KG1 (cell line): ENCODE results near the gene SCN5A.
A peak's percentile ranks its signal among the peaks of the same experiment; 100 is the strongest.

ENCODE experiments used
- DNase-seq: peaks from one replicate; lab custom pipeline; 2025; lab: John Stamatoyannopoulos, UW

Gene SCN5A

GRCh38 chr3:38541806-38542205, 107.7 kb downstream of the SCN5A start:
- no peak for DNase-seq

- DNase-seq, result no peak
Observed at GRCh38 chr3:38538773-38539353, 110.6 kb downstream of the SCN5A start.

- DNase-seq, result no peak
Observed at GRCh38 chr3:38536671-38537070, 112.8 kb downstream of the SCN5A start.

GRCh38 chr3:38534604-38535003, 114.9 kb downstream of the SCN5A start:
- no peak for DNase-seq

- no peak for DNase-seq
Observed at GRCh38 chr3:38534180-38534579, 115.3 kb downstream of the SCN5A start.

- DNase-seq, result no peak
Observed at GRCh38 chr3:38533285-38533976, 116.1 kb downstream of the SCN5A start.

DNA sequence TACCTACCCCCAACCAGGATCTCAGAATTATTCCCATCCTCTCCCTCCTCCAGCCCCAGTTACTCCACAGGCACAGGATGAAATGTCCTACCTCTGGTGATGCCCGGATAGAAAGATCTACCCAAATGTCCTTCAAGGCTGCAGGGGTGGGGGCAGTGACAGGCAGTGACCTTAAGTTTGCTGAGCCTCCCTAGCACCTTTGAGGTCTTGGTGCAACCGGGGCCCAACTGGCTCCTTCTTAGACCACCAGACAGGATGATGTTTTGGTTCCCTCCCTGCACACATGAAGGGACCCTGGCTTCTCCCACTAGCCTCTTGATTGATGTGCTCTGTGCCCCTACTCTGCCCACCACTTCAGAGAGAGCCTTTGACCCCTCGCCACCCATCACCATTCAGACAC, 117.0 kb downstream of the SCN5A start:
- no peak for DNase-seq

DNA sequence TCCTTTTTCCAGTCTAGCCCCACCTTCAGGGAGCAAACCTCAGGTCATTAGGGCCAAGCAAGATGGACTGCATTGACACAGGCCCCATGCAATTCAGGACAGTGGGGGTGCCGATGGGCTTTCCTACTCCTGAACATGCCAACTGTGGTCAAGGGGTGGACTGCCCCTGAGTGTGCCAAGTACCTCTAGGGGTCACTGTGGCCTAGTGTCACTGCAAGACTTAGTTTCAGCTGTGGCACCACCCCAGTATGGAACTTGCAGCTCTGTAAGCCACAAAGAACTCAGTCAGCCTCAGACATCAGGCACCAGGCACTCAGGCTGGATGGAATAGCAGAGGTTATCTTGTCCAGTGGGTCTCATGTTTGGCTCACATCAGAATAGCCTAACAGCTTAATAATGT, 121.0 kb downstream of the SCN5A start:
- no peak for DNase-seq

DNA sequence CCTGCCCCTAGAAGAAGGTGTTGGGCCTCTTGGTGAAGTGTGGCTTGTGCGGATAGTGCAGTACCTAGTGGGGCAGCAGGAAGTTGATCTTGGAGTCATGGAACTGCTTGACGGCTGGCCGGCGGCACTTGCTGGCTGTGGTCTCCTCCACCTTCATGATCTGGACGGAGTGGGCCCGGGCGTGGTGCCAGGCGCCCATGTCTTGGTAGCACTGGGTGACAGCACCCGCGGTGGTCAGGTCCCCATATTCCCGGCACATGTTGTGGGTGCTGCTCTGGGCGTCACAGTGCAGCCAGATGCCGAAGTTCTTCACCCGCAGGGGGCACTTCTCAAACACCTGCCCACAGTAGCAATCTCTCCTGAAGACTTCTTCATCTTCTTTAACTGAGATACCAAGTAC, 122.7 kb downstream of the SCN5A start:
- DNase-seq, result no peak

DNA sequence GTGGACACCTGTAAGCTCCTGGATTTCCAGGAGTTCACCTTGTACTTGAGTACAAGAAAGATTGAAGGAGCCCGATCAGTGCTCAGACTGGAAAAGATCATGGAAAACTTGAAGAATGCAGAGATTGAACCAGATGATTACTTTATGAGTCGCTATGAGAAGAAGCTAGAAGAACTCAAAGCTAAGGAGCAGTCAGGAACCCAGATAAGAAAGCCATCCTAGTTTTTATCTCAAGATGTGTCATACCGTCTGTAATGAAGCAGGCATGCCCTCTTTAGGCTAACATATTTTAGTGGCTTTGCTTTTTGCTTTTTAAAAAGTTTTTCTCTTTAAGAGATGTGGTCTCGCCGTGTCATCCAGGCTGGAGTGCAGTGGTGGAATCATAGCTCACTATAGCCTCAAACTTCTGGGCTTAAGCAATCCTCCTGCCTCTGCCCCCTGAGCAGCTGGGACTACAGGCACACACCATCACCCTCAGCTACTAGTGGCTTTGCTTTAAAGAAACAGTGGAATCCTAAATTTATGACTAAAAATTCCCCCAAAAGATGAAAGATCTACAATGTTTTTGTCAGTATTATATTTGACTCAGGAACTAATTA, 125.2 kb downstream of the SCN5A start:
- no peak for DNase-seq

GRCh38 chr3:38522002-38522401, 127.5 kb downstream of the SCN5A start:
- DNase-seq, result no peak

- DNase-seq, result peak; percentile 15
Observed at GRCh38 chr3:38521391-38521987, 128.0 kb downstream of the SCN5A start.

DNA sequence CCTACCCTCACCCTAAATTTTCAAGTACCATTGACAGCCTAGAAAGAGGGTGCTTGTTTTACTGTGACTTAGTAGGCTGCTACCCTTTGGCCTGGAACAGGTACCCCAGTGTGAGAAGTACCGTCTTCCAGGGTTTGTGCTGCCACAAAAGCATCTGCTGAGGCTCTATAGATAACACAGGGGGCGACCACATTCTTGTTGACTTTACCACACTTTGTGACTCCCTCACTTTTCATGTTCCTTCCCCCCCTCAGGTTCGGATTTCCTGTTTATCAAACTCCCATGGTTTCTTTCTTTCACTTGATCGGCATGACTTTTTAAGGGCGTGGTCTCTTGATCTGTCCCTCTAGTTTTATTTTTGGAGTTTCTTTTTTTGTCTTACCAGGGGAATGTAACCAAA, 129.8 kb downstream of the SCN5A start:
- no peak for DNase-seq

DNA sequence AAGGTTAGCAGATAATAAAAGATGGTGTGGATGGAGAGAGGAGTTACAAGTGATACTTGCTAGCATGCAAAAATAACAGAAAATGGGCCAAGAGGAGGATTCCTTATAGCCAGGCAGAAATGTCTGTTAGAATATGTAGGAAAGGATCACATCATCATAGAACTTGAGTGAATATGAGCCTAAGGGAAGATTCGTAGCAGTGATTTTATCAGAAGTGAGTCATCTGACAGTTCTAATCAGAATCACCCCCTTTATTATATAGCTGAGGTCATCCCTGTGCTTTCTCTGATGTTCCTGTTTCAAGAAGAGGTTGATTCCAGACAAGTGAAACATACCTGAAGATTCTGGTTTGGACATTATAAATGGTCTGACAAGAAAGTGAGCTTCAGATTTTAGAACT, 130.5 kb downstream of the SCN5A start:
- DNase-seq, result no peak

- DNase-seq, result no peak
Observed at GRCh38 chr3:38516669-38517068, 132.8 kb downstream of the SCN5A start.

GRCh38 chr3:38515367-38515766, 134.1 kb downstream of the SCN5A start:
- no peak for DNase-seq

DNA sequence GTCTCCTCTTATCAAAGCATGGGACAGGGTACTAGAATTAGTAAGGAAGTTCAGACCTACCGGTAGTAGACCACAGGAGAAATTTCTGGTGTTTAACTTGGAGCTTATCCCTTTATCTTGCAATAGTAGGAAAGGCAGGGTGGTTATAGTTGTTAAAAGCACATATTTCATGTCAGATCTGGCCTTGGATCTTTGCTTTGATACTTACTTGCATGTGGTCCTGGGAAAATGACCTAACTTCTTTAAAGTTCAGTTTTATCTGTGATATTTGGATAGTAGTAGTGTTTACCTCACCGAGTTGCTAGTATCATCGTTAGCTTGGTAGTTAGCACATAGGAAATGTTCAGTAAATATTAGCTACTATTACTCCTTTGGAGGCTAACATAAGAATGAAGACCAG, 137.9 kb downstream of the SCN5A start:
- no peak for DNase-seq

- DNase-seq, result no peak
Observed at GRCh38 chr3:38510631-38511030, 138.9 kb downstream of the SCN5A start.

DNA sequence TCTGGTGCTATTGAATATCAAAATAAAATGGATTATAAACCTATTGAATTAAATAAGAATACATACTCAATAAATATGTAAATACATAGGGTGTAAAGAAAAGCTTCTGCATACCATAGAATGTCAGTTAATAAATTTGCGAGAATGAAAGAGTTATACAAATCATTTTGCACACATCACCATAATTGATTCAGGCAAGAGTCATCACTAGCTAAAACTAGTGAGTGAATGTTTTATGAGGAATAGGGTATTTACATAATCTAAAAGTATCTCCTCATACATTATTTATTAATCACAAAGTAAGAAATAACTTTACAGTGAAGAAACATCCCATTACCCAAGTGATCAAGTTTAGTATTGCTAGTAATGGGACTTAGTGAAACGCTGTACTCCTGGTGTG, 139.8 kb downstream of the SCN5A start:
- DNase-seq, result no peak

DNA sequence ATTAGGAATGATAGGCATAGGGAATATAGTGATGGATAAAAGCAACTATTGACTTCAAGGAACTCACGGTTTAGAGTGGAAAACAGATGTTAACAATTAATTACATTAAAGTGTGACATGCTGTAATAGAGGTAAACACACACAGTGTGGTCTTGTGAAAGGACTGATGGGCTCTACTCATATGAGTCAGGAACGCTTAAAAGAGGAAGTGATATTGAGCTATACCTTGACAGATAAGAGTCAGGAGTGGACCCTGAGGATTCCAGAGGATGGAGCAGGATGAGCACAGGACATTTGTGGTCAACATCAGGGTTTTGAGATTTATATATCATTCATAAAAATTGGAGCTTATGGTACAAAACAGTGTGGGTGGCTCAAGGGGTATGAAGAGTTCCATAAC, 142.4 kb downstream of the SCN5A start:
- DNase-seq, result no peak

GRCh38 chr3:38500688-38501417, 148.6 kb downstream of the SCN5A start:
- no peak for DNase-seq
